GM19468 (cell line): ENCODE results near the gene BBS9.
"Not testable (repeated sequence)": the region's sequence is repeated elsewhere in the genome, so short reads cannot be mapped to it uniquely, and the experiment has no call there.

Experiments
- ATAC-seq: cut with Tn5 transposase; IDR thresholded peaks from one replicate; pipeline ENCODE4 v1.9.1; 2021; ENCODE audit warnings: mild to moderate bottlenecking, moderate library complexity, moderate number of reproducible peaks; ENCODE audit not compliant: unreplicated experiment; ENCODE audit errors: extremely low read depth

Gene BBS9

DNA sequence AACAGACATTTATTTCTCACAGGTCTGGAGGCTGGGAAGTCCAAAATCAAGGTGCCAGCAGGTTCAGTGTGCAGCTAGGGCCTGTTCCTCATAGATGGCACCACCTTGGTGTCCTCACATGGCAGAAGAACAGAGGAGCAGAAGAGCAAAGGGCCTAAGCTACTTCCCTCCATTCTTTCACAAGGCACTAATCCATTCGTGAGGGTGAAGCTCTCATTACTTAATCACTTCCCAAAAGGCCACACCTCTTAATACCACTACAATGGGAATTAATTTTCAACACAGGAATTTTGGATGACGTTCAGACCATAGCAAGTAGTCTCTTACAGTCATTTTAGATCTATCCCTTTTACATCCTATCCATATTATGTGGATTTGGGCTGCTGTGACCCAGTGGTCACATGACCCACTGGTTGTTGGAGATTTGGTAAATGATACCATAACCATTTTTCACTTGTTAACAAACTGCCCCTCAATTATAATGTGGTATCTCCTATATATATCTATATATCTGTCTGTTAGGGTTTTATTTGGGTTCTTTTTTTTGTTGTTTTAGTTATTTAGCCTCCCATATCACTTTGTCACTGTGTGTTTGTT lies 63.4 kb downstream of the BBS9 start:
- no peak for ATAC-seq

DNA sequence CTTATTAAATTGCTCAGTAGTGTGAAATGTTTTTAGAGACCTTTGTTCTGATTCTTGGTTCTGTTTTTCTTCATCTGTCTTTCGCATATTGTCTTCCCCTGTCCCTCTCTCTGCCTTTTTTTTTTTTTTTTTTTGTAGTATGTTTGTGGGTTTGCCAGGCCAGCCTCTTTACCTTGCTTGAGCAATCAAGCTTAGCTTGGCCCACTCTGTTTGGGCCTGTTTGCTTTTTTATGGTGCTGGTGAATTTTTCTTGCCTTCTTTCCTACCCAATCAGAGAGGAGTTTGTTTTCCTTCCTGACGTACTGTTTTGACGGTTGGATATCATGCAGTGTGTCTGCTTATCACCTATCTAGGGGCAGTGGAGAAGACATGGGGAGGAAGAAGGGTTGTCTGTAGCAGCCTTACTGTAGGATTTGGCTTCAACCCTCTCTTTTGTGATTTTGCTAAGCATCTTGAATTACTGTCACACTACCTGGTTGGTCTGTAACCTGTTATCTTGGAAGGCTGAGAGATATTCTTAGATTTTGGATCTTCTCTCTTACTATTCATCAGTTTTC lies 64.0 kb downstream of the BBS9 start:
- no peak for ATAC-seq

DNA sequence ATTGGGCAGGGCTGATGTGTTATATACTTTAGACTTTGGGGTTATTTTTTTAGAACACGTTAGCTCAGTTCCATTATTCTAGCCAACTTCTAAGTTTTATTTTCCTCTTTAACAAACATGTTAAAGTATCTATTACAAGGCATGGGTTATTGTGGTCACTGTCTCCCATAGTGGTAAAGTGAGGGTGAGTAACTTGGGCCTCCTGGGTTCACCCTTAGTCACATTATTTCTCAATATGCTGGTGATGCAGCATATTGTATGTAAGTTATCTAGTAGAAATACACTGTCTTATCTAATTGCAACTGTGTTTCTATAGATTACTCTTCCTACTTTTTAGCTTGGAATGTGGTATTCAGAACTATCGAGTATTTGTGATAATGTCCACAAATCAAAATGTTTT lies 65.9 kb downstream of the BBS9 start:
- ATAC-seq = no peak

DNA sequence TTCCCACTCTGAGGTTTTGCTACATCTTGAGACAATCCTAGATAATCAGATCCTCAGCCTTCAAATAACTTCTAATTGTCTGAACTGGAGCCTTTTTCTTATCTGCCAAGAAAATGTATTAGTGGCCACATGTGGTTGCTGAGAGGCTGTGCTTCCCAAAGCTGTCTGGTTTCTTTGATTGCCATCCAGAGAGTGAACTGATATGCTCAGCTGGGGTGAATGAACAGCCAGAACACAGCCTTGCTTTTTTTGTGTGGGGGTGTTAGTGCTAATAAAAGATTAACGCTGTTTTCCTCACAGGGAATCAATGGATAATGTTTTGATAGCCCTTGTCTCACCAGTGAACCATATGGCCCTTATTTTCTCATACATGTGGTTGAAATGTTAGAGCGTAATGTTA lies 66.9 kb downstream of the BBS9 start:
- ATAC-seq = no peak

DNA sequence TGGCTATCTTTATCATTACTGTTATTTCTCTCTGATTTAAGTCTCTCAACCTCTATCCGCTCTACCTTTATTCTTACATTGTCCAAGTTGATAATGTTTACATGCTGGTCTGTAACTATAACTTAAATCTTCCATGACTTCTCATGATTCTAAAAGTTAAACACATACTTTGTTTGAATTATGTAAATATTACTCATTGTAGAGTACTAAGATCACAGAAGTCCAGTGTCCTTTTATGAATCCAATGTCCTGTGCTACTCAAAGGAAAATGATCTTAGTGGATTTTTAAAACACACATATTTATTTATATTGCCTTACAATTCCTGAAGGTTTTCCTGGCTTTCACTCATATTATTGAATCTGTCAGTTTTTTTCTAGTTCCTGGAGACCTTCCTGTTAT lies 70.9 kb downstream of the BBS9 start:
- ATAC-seq = no peak

DNA sequence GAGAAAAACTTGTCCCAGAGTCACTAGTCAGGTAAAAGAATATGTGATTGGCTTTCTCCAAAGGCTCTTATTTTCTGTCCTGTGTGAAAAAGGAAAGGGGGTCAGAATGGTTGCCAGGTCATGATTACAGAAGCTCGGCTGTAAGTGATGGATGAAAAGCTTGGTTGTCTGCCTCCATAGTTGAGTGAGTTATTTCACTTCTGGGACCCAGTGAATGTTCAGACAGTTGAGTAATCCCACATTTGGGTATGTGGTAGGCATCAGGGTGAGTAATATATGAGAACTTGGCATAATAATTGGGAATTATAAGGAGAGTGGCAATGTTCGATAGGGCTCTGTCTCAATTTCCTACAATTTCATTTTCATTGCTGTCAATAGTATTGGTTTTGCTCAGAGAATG lies 72.5 kb downstream of the BBS9 start:
- no peak for ATAC-seq

DNA sequence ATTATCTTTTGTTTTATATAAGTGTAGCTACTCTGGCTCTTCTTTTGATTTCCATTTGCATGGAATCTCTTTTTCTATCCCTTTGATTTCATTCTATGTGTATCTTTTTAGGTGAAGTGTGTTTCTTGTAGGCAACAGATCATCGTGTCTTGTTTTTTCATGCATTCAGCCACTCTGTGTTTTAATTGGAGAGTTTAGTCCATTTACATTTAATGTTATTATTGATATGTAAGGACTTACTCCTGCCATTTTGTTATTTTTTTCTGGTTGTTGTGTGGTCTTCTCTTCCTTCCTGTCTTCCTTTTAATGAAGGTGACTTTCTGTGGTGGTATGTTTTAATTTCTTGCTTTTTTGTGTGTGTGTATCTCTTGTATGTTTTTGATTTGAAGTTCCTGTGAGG lies 81.6 kb downstream of the BBS9 start:
- no peak for ATAC-seq

DNA sequence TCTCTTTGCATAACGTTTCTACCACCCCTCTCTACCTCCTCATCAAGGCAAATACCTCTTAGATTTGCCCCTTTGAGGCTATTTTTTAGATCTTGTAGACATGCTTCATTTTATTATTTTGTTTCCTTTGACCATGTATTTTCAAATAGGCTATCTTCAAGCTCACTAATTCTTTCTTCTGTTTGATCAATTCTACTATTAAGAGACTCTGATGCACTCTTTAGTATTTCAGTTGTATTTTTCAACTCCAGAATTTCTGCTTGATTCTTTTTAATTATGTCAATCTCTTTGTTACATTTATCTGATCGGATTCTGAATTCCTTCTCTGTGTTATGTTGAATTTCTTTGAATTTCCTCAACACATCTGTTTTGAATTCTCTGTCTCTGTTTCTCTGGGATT lies 82.8 kb downstream of the BBS9 start:
- ATAC-seq = no peak

DNA sequence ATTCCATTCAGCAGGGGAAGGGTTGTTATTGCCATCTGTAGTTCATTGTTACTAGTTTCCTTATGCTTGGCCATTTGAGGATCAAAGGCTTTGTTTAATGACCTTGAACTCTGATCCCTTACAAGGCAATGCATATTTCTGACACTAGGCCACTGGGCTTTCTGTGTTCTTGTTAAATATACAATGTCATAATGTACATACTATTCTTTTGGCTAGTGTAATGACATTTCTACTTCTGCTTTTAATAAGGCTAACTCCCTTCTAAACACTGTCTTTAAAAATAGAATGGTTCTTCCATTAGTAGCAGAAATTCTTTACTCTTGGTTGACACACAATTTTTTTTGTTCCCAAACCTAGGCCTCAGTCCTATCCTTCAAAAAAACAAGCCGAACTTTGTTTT lies 86.6 kb downstream of the BBS9 start:
- no peak for ATAC-seq

DNA sequence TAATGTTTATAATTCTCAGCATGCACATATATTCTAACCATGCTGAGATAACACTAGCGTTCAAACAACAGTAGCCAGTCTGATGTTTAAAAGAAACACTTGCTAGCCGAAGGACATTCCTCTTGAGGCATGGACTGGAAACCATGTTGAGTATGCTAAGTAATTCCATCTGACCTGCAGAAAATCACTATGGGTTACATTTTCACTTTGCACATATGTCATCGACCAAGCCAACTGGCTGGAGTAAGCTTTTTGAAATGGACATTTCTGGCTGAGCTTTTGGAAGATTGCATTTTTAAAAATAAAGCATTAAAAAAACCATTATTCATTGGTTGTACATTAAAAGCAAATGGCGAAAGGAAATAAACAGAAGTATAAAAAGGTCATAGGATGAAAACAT lies 88.2 kb downstream of the BBS9 start:
- ATAC-seq = no peak

DNA sequence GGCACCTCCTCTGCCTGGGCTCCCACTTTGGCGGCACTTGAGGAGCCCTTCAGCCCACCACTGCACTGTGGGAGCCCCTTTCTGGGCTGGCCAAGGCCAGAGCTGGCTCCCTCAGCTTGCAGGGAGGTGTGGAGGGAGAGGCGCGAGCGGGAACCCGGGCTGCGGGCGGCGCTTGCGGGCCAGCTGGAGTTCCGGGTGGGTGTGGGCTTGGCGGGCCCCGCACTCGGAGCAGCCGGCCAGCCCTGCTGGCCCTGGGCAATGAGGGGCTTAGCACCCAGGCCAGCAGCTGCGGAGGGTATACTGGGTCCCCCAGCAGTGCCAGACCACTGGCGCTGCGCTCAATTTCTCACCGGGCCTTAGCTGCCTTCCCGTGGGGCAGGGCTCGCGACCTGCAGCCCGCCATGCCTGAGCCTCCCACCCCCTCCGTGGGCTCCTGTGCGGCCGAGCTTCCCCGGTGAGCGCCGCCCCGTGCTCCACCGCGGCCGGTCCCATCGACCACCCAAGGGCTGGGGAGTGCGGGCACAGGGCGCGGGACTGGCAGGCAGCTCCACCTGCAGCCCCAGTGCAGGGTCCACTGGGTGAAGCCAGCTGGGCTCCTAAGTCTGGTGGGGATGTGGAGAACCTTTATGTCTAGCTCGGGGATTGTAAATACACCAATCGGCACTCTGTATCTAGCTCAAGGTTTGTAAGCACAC lies 89.6 kb downstream of the BBS9 start:
- ATAC-seq = not testable (repeated sequence)

DNA sequence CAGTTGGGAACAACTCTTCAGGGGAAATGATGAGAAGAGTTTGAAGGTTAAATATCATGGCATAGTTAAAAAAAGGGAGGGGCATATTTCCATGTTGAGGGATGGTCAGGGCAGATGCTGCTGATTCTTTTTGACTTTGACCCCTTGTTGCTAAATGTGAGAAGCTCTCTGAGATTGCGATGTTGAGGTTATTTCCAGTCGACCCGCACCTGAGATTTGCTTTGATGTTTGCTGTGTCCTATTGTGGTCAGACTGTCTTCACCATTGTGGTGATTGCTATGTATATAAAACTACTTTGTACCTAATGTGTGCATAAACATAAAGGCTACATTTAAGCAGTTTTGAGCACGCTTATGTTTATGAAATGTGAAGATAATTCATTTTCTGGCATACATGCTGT lies 90.9 kb downstream of the BBS9 start:
- no peak for ATAC-seq

DNA sequence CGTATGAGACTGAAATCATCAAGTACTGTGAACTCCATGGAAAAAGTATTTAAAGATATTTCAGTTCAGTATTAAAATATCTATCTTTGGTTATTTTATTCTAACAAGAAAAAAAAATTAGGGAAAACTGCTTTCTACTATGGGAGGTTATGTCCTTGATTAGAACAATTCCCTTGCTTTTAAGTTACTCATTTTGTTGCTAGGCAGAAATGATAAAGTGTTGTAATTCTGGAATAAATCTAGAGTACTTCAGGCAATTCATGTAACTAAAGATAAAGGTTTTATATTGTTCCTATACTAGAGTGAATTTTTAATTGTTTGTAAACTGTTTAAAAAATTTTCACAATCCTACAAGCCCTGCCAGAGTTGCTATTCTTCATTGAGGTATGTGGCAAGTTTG lies 92.0 kb downstream of the BBS9 start:
- ATAC-seq = no peak

DNA sequence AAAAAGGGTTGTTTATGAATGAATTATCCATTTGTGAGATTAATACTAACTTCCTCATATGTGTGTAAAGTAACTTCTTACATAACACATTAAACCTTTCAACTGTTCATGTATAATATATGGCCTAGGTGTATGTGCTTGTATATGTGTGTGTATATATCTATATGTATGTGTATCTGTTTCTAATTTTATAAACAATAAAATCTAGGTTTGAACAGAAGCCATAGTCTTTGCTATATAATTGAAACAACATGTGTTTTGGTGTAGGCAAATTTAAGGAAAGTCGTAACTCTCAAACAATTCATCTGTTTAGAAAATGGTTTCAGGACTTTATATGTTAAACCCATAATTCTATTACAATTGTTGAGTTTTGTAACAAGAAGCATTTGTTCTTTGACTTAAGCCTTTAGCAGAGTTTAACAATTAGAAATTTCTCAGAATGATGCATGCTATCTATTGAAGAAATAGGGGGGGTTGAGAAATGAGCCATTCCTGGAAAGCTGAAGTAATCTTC lies 103.3 kb downstream of the BBS9 start:
- no peak for ATAC-seq

DNA sequence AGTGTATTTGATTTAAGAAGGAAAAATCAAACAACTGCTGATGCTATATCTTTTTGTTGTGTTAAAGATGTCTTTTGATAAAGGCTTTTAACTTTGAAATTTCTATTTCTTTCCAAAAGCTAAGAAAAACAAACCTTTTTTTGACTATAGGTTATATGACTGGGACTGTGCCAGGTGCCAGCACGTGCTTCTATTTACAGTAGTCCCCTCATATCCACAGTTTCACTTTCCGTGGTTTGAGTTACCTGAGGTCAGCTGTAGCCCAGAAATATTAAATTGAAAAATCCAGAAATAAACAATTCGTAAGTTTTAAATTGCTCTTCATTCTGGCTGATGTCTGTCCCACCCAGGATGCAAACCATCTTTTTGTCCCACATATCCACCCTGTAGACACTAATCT lies 104.3 kb downstream of the BBS9 start:
- ATAC-seq = no peak

DNA sequence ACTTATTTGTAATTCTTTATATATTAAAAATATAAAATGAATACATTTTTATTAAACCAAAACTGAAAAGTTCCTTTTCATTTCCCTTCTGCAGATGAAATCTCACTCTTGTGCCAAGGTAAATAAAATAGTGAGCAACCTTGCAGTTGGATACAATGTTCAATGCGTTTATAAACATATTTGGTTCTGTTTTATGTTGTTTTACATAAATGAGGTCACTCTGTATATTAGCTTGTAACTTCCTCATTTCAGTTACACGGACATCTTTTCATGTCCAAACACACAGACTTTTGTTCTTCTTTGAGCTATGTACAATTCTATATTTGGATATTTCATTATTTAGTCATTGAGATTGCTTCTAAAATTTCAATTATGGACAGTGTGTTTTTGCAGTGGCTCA lies 107.7 kb downstream of the BBS9 start:
- no peak for ATAC-seq

DNA sequence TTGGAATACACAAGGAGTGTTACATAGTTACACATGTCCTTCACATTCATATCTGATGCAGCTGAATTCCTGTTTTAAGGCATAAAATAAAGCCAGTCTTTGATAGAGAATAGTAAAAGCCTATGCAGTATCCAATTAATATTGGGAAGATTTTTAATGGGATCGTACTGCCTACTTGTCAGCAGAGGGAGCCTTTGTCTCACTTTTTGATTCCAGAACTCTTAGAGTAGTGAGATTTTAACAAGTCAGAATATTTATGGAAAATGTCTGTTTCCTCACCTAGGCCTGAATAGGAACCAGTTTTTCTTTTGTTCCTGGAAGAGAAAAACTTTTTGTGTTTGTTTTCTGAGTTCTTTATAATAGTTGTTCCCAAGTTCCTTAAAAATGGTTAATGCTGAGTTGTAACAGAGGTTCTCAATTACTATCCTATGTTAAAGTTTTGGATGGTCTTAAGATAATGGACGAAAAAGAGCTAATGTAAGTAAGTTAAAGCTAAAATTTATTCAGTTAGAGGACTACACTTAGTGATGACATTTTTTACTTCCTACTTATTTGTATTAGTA lies 114.0 kb downstream of the BBS9 start:
- no peak for ATAC-seq

DNA sequence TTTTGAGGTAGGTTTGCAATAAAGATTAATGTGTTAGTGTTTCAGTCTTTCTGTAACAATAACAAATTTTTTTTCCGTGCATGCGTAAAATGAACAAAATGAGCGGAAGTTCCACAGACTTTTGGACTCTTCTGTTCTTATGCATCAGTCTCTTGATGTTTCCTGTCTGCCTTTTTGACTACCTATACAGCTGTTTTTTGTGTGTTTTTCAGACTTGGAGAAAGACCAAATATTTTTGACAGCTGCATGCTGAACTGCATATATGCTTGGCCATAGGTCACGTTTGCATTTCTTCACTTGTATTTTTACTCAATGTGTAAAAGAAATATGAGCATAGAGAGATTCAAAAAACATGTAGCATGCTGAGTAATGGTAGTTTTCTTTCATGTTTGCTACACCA lies 119.3 kb downstream of the BBS9 start:
- no peak for ATAC-seq

DNA sequence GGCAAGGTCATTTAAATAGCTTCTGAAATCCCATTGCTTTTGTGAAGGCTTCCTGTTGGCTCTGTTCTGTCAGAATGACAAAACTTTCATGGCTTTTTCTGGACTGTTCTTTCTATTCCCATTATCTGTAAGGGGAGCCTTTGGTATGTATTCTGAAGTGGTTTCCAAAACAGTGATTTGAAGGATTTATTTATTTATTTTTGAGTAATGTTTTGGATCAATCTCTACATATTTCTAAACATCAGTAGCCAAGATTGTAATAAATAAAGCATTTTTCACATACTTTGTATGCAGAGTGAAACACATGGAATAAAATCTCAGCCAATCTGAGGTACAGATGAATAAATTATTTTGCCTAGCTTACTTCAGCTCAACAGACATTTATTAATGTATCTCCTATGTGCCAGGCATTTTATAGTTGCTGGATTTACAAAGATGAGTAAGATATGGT lies 121.1 kb downstream of the BBS9 start:
- no peak for ATAC-seq

DNA sequence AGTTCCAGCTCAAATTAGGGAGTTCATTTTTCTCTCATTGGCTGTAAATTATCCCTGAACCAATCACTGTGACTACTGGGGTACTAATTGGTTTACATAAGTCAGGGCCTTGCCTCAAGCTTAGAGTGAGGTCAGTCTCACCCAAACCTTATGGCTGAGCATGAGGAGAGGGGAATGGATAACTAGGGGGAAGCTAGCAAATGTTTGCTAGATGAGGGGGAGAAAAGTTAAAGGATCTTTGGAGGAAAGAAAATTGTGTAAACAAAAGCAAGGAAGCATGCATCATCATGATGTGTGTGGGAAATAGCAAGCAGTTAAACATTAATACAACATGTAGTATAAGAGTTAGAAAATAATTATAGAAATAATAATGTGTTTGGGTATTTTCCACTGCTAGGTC lies 121.9 kb downstream of the BBS9 start:
- no peak for ATAC-seq

DNA sequence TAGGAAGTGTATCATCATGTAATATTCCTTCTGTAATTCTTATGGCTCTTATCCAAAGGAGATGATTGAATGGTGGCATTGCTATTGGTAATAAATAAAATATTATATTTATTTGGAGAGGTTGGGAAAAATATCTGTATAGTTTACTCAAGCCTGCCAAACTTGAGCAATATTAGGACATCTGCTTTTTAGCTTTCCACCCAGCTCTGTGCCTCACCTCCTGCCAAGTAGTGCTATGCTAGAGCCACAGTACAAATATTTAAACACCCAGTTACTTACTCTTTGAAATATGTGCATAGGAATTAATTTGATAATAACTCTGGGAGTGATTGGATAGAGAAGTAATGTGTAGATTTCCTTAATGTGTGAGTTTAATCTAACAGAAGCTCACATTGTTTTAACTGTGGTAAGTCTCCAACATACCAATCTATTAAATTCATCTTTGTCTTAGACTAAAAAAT lies 129.2 kb downstream of the BBS9 start:
- ATAC-seq = no peak
